ENCODE measurements around the gene FLVCR2.

Gene FLVCR2

GRCh38 chr14:75570797-75571196 is 7.6 kb upstream of the FLVCR2 start:
- no peak overlapping the region for H3K4me3 ChIP-seq
- H3K27ac ChIP-seq = no peak overlapping the region
- no peaks in the 10 kb centered on the region for H3K36me3 ChIP-seq (ENCODE audit: insufficient read depth, low read length)
- no peak for DNase-seq (ENCODE audit: low read depth, low spot score)
- no peaks in the 10 kb centered on the region for H3K9me3 ChIP-seq (ENCODE audit: low read depth, low read length)
- no peak overlapping the region for H3K9ac ChIP-seq (ENCODE audit: insufficient read length)
- TF ChIP-seq FOXP2 (optimal IDR thresholded peaks at IDR 0.05; ENCODE audit: control extremely low read depth, extremely low read length, insufficient read depth) = no peak
- no peak for TF ChIP-seq EZH2 (IDR thresholded peaks at IDR 0.05)
- TF ChIP-seq POLR2AphosphoS5 (IDR thresholded peaks at IDR 0.05; ENCODE audit: borderline replicate concordance, low read depth, low read length) = no peak

GRCh38 chr14:75572104-75572503 is 6.3 kb upstream of the FLVCR2 start:
- Histone ChIP-seq H3K4me3 (no peak overlapping the region), H3K9me3 (ENCODE audit: low read depth, low read length) (no peaks in the 10 kb centered on the region), H3K27ac (no peak overlapping the region), H3K36me3 (ENCODE audit: insufficient read depth, low read length) (no peaks in the 10 kb centered on the region), H3K9ac (ENCODE audit: insufficient read length) (no peak overlapping the region)
- TF ChIP-seq POLR2AphosphoS5 (IDR thresholded peaks at IDR 0.05; ENCODE audit: borderline replicate concordance, low read depth, low read length) = no peak
- TF ChIP-seq EZH2 (IDR thresholded peaks at IDR 0.05) = no peak
- TF ChIP-seq FOXP2 (optimal IDR thresholded peaks at IDR 0.05; ENCODE audit: control extremely low read depth, extremely low read length, insufficient read depth) = no peak
- no peak for DNase-seq (ENCODE audit: low read depth, low spot score)

GRCh38 chr14:75577090-75577489 is 1.3 kb upstream of the FLVCR2 start:
- Histone ChIP-seq H3K9me3 (ENCODE audit: low read depth, low read length) (no peaks in the 10 kb centered on the region), H3K27ac (no peak overlapping the region), H3K36me3 (ENCODE audit: insufficient read depth, low read length) (no peaks in the 10 kb centered on the region), H3K4me3 (no peak overlapping the region), H3K9ac (ENCODE audit: insufficient read length) (no peak overlapping the region)
- no peak for DNase-seq (ENCODE audit: low read depth, low spot score)
- TF ChIP-seq EZH2 (IDR thresholded peaks at IDR 0.05) (no peak), POLR2AphosphoS5 (IDR thresholded peaks at IDR 0.05; ENCODE audit: borderline replicate concordance, low read depth, low read length) (no peak), FOXP2 (optimal IDR thresholded peaks at IDR 0.05; ENCODE audit: control extremely low read depth, extremely low read length, insufficient read depth) (no peak)

- DNase-seq (ENCODE audit: low read depth, low spot score) = no peak
- Histone ChIP-seq H3K4me3 (no peak overlapping the region), H3K9me3 (ENCODE audit: low read depth, low read length) (no peaks in the 10 kb centered on the region), H3K27ac (no peak overlapping the region), H3K9ac (ENCODE audit: insufficient read length) (no peak overlapping the region), H3K36me3 (ENCODE audit: insufficient read depth, low read length) (no peaks in the 10 kb centered on the region)
- no peak for TF ChIP-seq POLR2AphosphoS5 (IDR thresholded peaks at IDR 0.05; ENCODE audit: borderline replicate concordance, low read depth, low read length)
- TF ChIP-seq EZH2 (IDR thresholded peaks at IDR 0.05) = no peak
- no peak for TF ChIP-seq FOXP2 (optimal IDR thresholded peaks at IDR 0.05; ENCODE audit: control extremely low read depth, extremely low read length, insufficient read depth)
Measured at GRCh38 chr14:75577729-75578101, 705 bp upstream of the FLVCR2 start.

GRCh38 chr14:75578786-75579337 is 442 bp downstream of the FLVCR2 start:
- Histone ChIP-seq H3K9ac (ENCODE audit: insufficient read length) (no peak overlapping the region), H3K4me3 (no peak overlapping the region), H3K27ac (no peak overlapping the region), H3K9me3 (ENCODE audit: low read depth, low read length) (no peaks in the 10 kb centered on the region), H3K36me3 (ENCODE audit: insufficient read depth, low read length) (no peaks in the 10 kb centered on the region)
- TF ChIP-seq FOXP2 (optimal IDR thresholded peaks at IDR 0.05; ENCODE audit: control extremely low read depth, extremely low read length, insufficient read depth) (no peak), POLR2AphosphoS5 (IDR thresholded peaks at IDR 0.05; ENCODE audit: borderline replicate concordance, low read depth, low read length) (no peak)
- DNase-seq (ENCODE audit: low read depth, low spot score) = no peak

- H3K27ac ChIP-seq = no peak overlapping the region
- no peak overlapping the region for H3K4me3 ChIP-seq
Measured at GRCh38 chr14:75579338-75579864, 981 bp downstream of the FLVCR2 start.

GRCh38 chr14:75579882-75580281 is 1.5 kb downstream of the FLVCR2 start:
- TF ChIP-seq FOXP2 (optimal IDR thresholded peaks at IDR 0.05; ENCODE audit: control extremely low read depth, extremely low read length, insufficient read depth) (no peak), POLR2AphosphoS5 (IDR thresholded peaks at IDR 0.05; ENCODE audit: borderline replicate concordance, low read depth, low read length) (no peak), EZH2 (IDR thresholded peaks at IDR 0.05) (no peak)
- Histone ChIP-seq H3K4me3 (no peak overlapping the region), H3K36me3 (ENCODE audit: insufficient read depth, low read length) (no peaks in the 10 kb centered on the region), H3K27ac (no peak overlapping the region), H3K9ac (ENCODE audit: insufficient read length) (no peak overlapping the region), H3K9me3 (ENCODE audit: low read depth, low read length) (no peaks in the 10 kb centered on the region)
- no peak for DNase-seq (ENCODE audit: low read depth, low spot score)

More at GRCh38 chr14:75579338-75579864, 981 bp downstream of the FLVCR2 start:
- Histone ChIP-seq H3K9me3 (ENCODE audit: low read depth, low read length) (no peaks in the 10 kb centered on the region), H3K9ac (ENCODE audit: insufficient read length) (no peak overlapping the region), H3K36me3 (ENCODE audit: insufficient read depth, low read length) (no peaks in the 10 kb centered on the region)
- no peak for DNase-seq (ENCODE audit: low read depth, low spot score)
- TF ChIP-seq FOXP2 (optimal IDR thresholded peaks at IDR 0.05; ENCODE audit: control extremely low read depth, extremely low read length, insufficient read depth) (no peak), POLR2AphosphoS5 (IDR thresholded peaks at IDR 0.05; ENCODE audit: borderline replicate concordance, low read depth, low read length) (no peak)

GRCh38 chr14:75587388-75587787 is 9.0 kb downstream of the FLVCR2 start:
- no peak for DNase-seq (ENCODE audit: low read depth, low spot score)

GRCh38 chr14:75589931-75590330 is 11.5 kb downstream of the FLVCR2 start:
- no peak for DNase-seq (ENCODE audit: low read depth, low spot score)
- Histone ChIP-seq H3K27ac (no peak overlapping the region), H3K4me3 (no peak overlapping the region), H3K9ac (ENCODE audit: insufficient read length) (no peak overlapping the region), H3K9me3 (ENCODE audit: low read depth, low read length) (no peaks in the 10 kb centered on the region), H3K36me3 (ENCODE audit: insufficient read depth, low read length) (no peaks in the 10 kb centered on the region)
- TF ChIP-seq EZH2 (IDR thresholded peaks at IDR 0.05) = no peak
- no peak for TF ChIP-seq FOXP2 (optimal IDR thresholded peaks at IDR 0.05; ENCODE audit: control extremely low read depth, extremely low read length, insufficient read depth)
- no peak for TF ChIP-seq POLR2AphosphoS5 (IDR thresholded peaks at IDR 0.05; ENCODE audit: borderline replicate concordance, low read depth, low read length)

More at GRCh38 chr14:75587388-75587787, 9.0 kb downstream of the FLVCR2 start:
- no peak for TF ChIP-seq POLR2AphosphoS5 (IDR thresholded peaks at IDR 0.05; ENCODE audit: borderline replicate concordance, low read depth, low read length)
- no peak for TF ChIP-seq FOXP2 (optimal IDR thresholded peaks at IDR 0.05; ENCODE audit: control extremely low read depth, extremely low read length, insufficient read depth)
- TF ChIP-seq EZH2 (IDR thresholded peaks at IDR 0.05) = no peak
- H3K9ac ChIP-seq (ENCODE audit: insufficient read length) = no peak overlapping the region
- H3K36me3 ChIP-seq (ENCODE audit: insufficient read depth, low read length) = no peaks in the 10 kb centered on the region
- no peak overlapping the region for H3K27ac ChIP-seq
- H3K4me3 ChIP-seq = no peak overlapping the region
- no peaks in the 10 kb centered on the region for H3K9me3 ChIP-seq (ENCODE audit: low read depth, low read length)

Measured in SK-N-MC (cell line).